ENCODE measurements around the gene TNNT1.

GRCh38 chr19:55097864-55098715, 50.9 kb downstream of the TNNT1 start:
- TF ChIP-seq CTCF (IDR thresholded peaks at IDR 0.05) (no peak), POLR2A (IDR thresholded peaks at IDR 0.05) (no peak)

Data from adrenal gland (tissue), 5 donors.